Thoracic aorta (tissue), 2 donors: ENCODE measurements around the gene LMO1. TPM values are rescaled to one million over a fixed set of nuclear protein-coding genes. Genes with fewer than 3 reads are reported as not detected.

Experiments used
- ATAC-seq: fragments of 150-250 bp; one replicate; pipeline ENCODE4 v1.8.0; 2017; ENCODE audit warnings: low read depth; ENCODE audit not compliant: insufficient number of reproducible peaks, low FRiP score
- DNase-seq: peaks from one replicate; pipeline ENCODE4 v3.0.0-alpha.2; 2020; ENCODE audit warnings: low spot score
- H3K27ac ChIP-seq, 2 donors: fragments of 200-600 bp; sonication (generic); 1 replicate in 1 of 2; 2 replicates in 1 of 2; pipeline ENCODE4 v1.5.1; 2016; ENCODE audit warnings: mild to moderate bottlenecking in 2 of 2, moderate library complexity in 2 of 2
- H3K27me3 ChIP-seq: fragments of 200-600 bp; sonication (generic); replicated peaks from 2 replicates; pipeline ENCODE4 v1.6.0; 2016; ENCODE audit warnings: mild to moderate bottlenecking; ENCODE audit not compliant: insufficient read depth
- H3K36me3 ChIP-seq: fragments of 200-600 bp; sonication (generic); one replicate; pipeline ENCODE4 v1.5.1; 2016
- H3K4me1 ChIP-seq, 2 donors: fragments of 200-600 bp; sonication (generic); 1 replicate in 1 of 2; 2 replicates in 1 of 2; pipeline versions ENCODE4 v1.5.1 to v1.6.0; 2016; ENCODE audit warnings: low read depth in 2 of 2, mild to moderate bottlenecking in 1 of 2; ENCODE audit not compliant: control insufficient read depth in 1 of 2
- H3K4me3 ChIP-seq: fragments of 200-600 bp; sonication (generic); 2 replicates; pipeline ENCODE4 v1.5.1; 2016; ENCODE audit warnings: mild to moderate bottlenecking
- H3K9me3 ChIP-seq: fragments of 200-600 bp; sonication (generic); 2 replicates; pipeline ENCODE4 v1.5.1; 2016
- CTCF ChIP-seq: fragments of 200-600 bp; sonication (generic); IDR thresholded peaks from one replicate; pipeline ENCODE4 v1.5.1; 2019; ENCODE audit warnings: antibody characterized with exemption
- total RNA-seq, 2 donors: library from RNA; depleted of rRNA; stranded (reverse); fragments of >200 nt; gene quantifications; one replicate each; pipeline versions ENCODE4 v1.1.0 to v1.2.3, GENCODE V29; 2016

The LMO1 gene
- total RNA-seq, 2 donors from 2014 or later, result not detected

GRCh38 chr11:8233691-8234424, 29.8 kb downstream of the LMO1 start:
- Histone ChIP-seq H3K4me3 (no peak overlapping the region), H3K36me3 (no peaks in the 10 kb centered on the region), H3K27me3 (no peaks in the 10 kb centered on the region), H3K4me1 (no peaks in the 10 kb centered on the region), H3K9me3 (no peaks in the 10 kb centered on the region), H3K27ac (no peak overlapping the region)
- TF ChIP-seq CTCF, result no peak
- ATAC-seq (no peak), DNase-seq (no peak)

- no peaks in the 10 kb centered on the region for H3K27me3 ChIP-seq
- TF ChIP-seq CTCF, result no peak
- H3K9me3 ChIP-seq, result no peaks in the 10 kb centered on the region
- H3K36me3 ChIP-seq, result no peaks in the 10 kb centered on the region
- no peaks in the 10 kb centered on the region for H3K4me1 ChIP-seq
- no peak for DNase-seq
- H3K27ac ChIP-seq, result no peak overlapping the region
- H3K4me3 ChIP-seq, result no peak overlapping the region
- ATAC-seq, result no peak
These were observed 30.6 kb downstream of the LMO1 start for GRCh38 chr11:8232849-8233606.

- H3K4me1 ChIP-seq, result no peaks in the 10 kb centered on the region
- no peaks in the 10 kb centered on the region for H3K9me3 ChIP-seq
- no peaks in the 10 kb centered on the region for H3K36me3 ChIP-seq
- no peak overlapping the region for H3K4me3 ChIP-seq
- H3K27me3 ChIP-seq, result no peaks in the 10 kb centered on the region
- no peak for TF ChIP-seq CTCF
- DNase-seq (no peak), ATAC-seq (no peak)
- no peak overlapping the region for H3K27ac ChIP-seq
These were observed 31.3 kb downstream of the LMO1 start for GRCh38 chr11:8232414-8232813.

- H3K9me3 ChIP-seq, result no peaks in the 10 kb centered on the region
- no peak overlapping the region for H3K4me3 ChIP-seq
- DNase-seq (no peak), ATAC-seq (no peak)
- TF ChIP-seq CTCF, result no peak
- no peak overlapping the region for H3K27ac ChIP-seq
- H3K27me3 ChIP-seq, result no peaks in the 10 kb centered on the region
- H3K4me1 ChIP-seq, result no peaks in the 10 kb centered on the region
- H3K36me3 ChIP-seq, result no peaks in the 10 kb centered on the region
These were observed 31.7 kb downstream of the LMO1 start for GRCh38 chr11:8231979-8232378.

- ATAC-seq (no peak), DNase-seq (no peak)
- no peak overlapping the region for H3K4me3 ChIP-seq
- no peak for TF ChIP-seq CTCF
- H3K9me3 ChIP-seq, result no peaks in the 10 kb centered on the region
- H3K27ac ChIP-seq, result no peak overlapping the region
- no peaks in the 10 kb centered on the region for H3K27me3 ChIP-seq
- no peaks in the 10 kb centered on the region for H3K36me3 ChIP-seq
- H3K4me1 ChIP-seq, result no peaks in the 10 kb centered on the region
These were observed 32.5 kb downstream of the LMO1 start for GRCh38 chr11:8230921-8231847.
